ENCODE data around the gene OR2C3.

- TF ChIP-seq CTCF (IDR thresholded peaks at IDR 0.05; ENCODE audit: poor library complexity, severe bottlenecking), result no peak
- no peak for TF ChIP-seq EP300 (conservative IDR thresholded peaks at IDR 0.05; ENCODE audit: poor library complexity, severe bottlenecking)
- TF ChIP-seq POLR2AphosphoS5 (IDR thresholded peaks at IDR 0.05), result no peak
- TF ChIP-seq RAD21 (conservative IDR thresholded peaks at IDR 0.05), result no peak
- TF ChIP-seq EZH2 (IDR thresholded peaks at IDR 0.05; ENCODE audit: borderline replicate concordance, insufficient read depth, low read length, poor library complexity, severe bottlenecking), result no peak
- TF ChIP-seq SMC3 (conservative IDR thresholded peaks at IDR 0.05; ENCODE audit: poor library complexity), result no peak
- TF ChIP-seq REST (IDR thresholded peaks at IDR 0.05; ENCODE audit: borderline replicate concordance), result no peak
Measured at GRCh38 chr1:247529771-247530355, 6.4 kb downstream of the OR2C3 start.
